Uterus (tissue), 2 donors: ENCODE data around the gene TSHZ2.

Experiments used
- CTCF ChIP-seq, 4 experiments: fragments of 200-600 bp in 2 of 4; fragments of 450-650 bp in 2 of 4; sonication (generic) in 2 of 4; IDR thresholded peaks; one replicate each; pipeline ENCODE4 v1.5.1; 2016 to 2019; ENCODE audit warnings: antibody characterized with exemption in 4 of 4, mild to moderate bottlenecking in 2 of 4, moderate library complexity in 1 of 4
- POLR2A ChIP-seq, 2 donors: fragments of 450-650 bp; IDR thresholded peaks; one replicate each; pipeline ENCODE4 v1.6.1; 2016; ENCODE audit warnings: antibody characterized with exemption in 2 of 2, mild to moderate bottlenecking in 1 of 2, moderate library complexity in 1 of 2

GRCh38 chr20:53360852-53361251 is 388.7 kb downstream of the TSHZ2 start:
- TF ChIP-seq CTCF (IDR thresholded peaks at IDR 0.05) (no peak), POLR2A (IDR thresholded peaks at IDR 0.05) (no peak)
